AG08396 (cell line): Measurements from ENCODE around the gene SAPCD2.

Experiments
- DNase-seq: peaks from one replicate; pipeline ENCODE4 v3.0.0; 2012; ENCODE audit warnings: low spot score, mixed read lengths

Gene SAPCD2

GRCh38 chr9:137017791-137018497 is 52.4 kb downstream of the SAPCD2 start:
- DNase-seq, result no peak

GRCh38 chr9:137017071-137017470 is 53.3 kb downstream of the SAPCD2 start:
- no peak for DNase-seq

GRCh38 chr9:137016436-137016835 is 53.9 kb downstream of the SAPCD2 start:
- no peak for DNase-seq

- DNase-seq, result no peak
These were observed 54.4 kb downstream of the SAPCD2 start for GRCh38 chr9:137015976-137016375.

GRCh38 chr9:137015540-137015930 is 54.8 kb downstream of the SAPCD2 start:
- no peak for DNase-seq

- DNase-seq, result no peak
These were observed 55.4 kb downstream of the SAPCD2 start for GRCh38 chr9:137014776-137015539.

GRCh38 chr9:137014166-137014565 is 56.2 kb downstream of the SAPCD2 start:
- DNase-seq, result no peak

- no peak for DNase-seq
These were observed 56.8 kb downstream of the SAPCD2 start for GRCh38 chr9:137013571-137013940.

- no peak for DNase-seq
These were observed 57.4 kb downstream of the SAPCD2 start for GRCh38 chr9:137012694-137013570.
